GM18498 (cell line): ENCODE measurements around the gene CRIP1.

Experiments
- ATAC-seq: cut with Tn5 transposase; IDR thresholded peaks from one replicate; pipeline ENCODE4 v1.9.1; 2021; ENCODE audit warnings: mild to moderate bottlenecking, moderate library complexity; ENCODE audit not compliant: unreplicated experiment

The CRIP1 gene

DNA sequence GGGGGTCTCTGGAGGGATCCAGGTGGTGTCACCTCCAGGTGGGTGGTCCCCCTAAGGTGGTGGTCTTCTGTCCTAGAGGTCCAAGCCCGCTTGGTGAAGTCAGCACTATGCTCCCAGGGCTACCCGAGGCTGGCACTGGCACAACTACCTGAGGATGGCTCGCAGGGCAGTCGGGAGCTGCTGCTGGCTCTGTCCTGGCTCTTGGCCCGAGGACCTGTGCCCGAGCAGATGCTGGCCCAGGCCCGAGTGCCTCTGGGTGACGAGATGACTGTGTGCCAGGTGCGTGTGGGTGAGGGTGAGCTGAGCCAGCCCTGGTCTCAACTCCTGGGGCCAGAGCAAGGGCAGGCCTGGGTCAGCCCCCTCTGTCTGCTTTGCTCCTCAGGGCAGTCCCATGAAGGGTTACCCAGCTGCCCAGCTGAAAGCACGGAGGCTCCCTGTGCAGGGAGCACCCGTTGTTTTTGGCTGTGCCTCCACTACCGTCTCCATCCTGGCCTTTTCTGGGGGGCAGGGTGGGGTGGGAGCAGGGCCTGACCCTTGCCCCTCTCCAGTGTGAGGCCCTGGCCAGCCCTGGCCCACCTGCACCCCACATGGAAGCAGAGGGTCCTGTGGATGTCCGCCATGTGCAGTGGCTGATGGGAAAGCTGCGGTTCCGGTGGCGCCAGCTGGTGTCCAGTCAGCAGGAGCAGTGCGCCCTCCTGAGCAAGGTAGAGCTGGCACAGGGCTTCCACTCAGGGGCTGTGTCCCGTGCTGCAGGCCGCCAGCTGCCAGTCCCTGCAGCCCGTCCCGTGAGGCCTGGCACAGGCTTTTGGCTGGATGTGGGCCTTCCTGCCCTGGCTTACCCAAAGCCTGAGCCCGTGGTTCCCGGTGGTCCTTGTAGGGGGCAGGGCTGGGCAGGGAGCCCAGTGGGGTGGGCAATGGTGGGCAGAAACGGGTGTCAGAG lies 5.6 kb downstream of the CRIP1 start:
- no peak for ATAC-seq

DNA sequence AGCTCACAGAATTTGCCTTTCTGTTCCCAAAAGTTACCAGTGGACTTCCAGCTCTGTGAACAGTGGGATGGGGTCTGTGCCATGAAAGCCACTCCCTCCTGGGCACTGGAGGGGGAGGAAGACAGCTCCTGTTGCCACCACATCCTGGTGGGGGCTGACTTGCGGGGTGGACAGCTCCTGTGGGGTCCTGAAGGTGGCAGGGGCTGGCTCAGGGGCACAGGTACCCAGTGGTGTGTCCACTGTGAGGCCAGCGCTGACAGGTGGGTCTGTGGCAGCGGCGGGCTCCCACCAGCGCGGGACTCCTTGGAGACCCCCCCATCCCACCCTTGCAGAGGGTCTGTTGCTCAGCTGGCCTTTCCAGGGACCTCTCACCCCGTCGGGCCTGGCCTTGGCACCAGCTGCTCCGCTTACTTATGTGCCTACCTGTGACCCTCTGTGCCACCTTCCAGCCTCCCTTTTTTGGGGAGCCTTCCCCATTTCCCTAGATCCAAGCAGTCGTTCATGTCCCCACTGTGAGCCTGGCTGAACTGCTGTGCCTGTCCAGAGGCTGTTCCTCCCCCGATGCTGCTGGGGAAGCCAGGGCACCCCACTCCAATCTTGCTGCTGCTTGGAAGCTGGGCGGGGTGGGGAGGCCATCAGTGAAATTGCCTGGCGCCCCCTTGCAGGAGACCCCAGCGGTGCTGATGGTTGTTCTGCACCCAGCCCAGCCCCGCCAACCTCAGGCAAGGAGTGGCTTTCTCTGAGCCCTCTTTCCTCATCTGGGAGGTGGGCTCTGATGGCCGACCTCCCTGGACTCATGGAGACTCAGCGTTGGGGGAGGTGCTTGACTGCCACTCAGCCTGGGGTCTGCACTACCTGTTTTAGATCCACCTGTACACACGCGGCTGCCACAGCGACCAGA lies 6.5 kb downstream of the CRIP1 start:
- no peak for ATAC-seq

DNA sequence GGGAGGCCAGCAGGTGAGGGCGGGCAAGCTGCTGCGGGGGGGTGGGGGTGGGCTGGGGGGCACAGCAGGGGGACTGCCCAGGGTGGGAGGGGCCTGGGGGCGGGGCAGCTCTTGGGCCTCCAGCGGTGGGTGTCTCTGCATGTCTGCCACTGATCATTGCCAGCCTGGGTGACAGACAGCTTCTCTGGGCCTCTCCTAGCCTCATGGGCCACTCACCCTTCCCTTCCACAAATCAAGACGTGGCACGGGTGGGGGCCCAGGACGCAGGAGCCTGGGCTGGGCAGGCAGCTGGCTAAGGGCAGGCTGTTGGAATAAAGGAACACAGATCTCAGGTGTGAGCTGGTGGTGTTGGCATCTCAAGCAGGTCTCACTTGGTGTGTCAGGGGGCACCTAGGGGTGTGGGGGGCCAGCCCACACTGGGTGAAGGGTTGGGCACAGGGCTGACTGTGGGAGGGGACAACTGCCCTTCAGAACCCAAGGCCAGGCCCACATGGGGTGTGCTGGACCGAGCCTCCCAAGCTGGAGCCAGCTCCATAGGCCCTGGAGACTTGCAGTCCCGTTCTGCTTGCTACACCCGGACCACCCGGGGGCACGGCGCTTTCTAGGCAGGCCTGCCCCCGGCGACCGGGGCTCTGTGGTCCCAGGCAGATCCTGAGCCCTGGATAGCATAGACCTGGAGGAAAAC lies 7.4 kb downstream of the CRIP1 start:
- ATAC-seq = no peak

- no peak for ATAC-seq
Observed at GRCh38 chr14:105494606-105494929, 7.9 kb downstream of the CRIP1 start.

DNA sequence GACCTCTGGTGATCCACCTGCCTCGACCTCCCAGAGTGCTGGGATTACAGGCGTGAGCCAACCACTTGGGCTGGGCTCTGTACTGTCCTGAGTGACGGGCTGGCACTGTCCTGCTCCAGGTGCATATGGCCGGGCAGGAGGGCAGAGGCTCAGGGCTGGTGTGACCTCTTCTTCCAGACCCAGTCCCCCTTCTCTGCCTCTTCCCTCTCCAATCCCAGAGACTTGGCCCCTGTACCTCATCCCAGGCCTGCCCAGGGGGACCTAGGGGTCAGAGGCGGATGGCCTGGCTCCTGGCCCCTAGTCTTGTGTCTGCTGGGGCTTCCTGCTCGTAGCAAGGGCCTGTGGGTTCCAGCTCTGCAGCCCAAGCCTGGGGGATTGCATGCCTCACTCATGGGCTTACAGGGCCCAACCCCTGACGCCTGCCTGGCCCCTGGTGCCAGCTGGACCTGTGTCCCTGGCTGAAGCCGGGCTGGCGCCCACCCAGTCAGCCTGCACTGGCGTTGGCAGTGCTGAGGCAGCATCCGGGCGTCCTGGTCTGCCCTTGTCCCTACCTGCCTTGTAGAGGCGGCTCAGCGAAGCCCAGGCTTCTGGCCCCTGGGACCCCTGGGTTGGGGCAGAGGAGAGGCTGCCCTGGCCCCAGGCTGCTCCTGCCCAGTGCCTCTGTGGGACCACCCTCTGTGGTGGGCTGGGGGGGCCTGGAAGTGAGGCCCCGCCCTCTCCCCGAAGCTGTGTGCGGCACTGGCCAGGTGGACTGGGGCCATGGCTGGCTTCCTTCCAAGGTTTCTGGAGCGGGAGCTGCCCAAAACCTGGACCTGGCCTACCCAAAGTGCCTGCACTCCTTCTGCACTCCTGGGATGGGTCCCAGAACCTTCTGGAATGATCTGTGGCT lies 8.7 kb downstream of the CRIP1 start:
- no peak for ATAC-seq

- ATAC-seq = no peak
Observed at GRCh38 chr14:105495990-105496830, 9.5 kb downstream of the CRIP1 start.

GRCh38 chr14:105496831-105497591 lies 10.3 kb downstream of the CRIP1 start:
- ATAC-seq = no peak

GRCh38 chr14:105497671-105498429 lies 11.2 kb downstream of the CRIP1 start:
- ATAC-seq = no peak

GRCh38 chr14:105498430-105499255 lies 12.0 kb downstream of the CRIP1 start:
- ATAC-seq = no peak

- no peak for ATAC-seq
Observed at GRCh38 chr14:105499256-105500035, 12.8 kb downstream of the CRIP1 start.

GRCh38 chr14:105500036-105500725 lies 13.5 kb downstream of the CRIP1 start:
- no peak for ATAC-seq

GRCh38 chr14:105500726-105501101 lies 14.0 kb downstream of the CRIP1 start:
- no peak for ATAC-seq

DNA sequence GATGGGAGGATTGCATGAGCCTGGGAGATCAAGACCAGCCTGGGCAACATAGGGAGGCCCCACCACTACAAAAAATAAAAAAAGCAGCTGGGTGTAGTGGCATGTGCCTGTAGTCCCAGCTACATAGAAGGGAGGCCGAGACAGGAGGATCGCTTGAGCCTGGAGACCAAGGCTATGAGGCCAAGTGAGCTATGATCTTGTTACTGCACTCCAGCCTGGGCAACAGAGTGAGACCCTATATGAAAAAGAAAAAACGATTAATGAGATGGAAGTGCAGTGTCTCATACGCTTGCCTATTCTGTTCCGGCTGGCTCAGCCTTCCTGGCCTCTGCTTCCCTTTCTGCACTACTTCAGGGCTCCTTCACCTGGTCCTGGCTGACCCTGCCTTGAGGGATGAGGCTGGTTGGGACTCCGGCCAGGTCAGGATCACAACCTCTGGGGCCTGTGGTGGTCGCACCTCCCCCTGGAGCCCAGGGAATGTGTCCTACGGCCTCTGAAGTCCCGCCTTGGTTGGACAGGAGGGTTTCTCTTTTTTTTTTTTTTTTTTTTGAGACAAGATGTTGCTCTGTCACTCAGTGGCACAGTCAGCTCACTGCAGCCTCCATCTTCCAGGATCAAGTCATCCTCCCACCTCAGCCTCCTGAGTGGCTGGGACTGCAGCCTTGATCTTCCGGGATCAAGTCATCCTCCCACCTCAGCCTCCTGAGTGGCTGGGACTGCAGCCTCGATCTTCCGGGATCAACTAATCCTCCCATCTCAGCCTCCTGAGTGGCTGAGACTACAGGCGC lies 15.0 kb downstream of the CRIP1 start:
- no peak for ATAC-seq

GRCh38 chr14:105502446-105503295 lies 16.0 kb downstream of the CRIP1 start:
- ATAC-seq = no peak
